Measurements from ENCODE around the gene CTSD.
"Not testable (repeated sequence)": the region's sequence is repeated elsewhere in the genome, so short reads cannot be mapped to it uniquely, and the experiment has no call there.

Gene CTSD

GRCh38 chr11:1773131-1773993, 9.6 kb upstream of the CTSD start:
- no peak for DNase-seq (ENCODE audit: low read depth)
- H3K4me3 ChIP-seq (ENCODE audit: control insufficient read depth, low read depth, low read length), result no peak overlapping the region
- no peak for TF ChIP-seq CTCF (conservative IDR thresholded peaks at IDR 0.05; ENCODE audit: control insufficient read depth, insufficient read depth, low read depth, low read length)

DNA sequence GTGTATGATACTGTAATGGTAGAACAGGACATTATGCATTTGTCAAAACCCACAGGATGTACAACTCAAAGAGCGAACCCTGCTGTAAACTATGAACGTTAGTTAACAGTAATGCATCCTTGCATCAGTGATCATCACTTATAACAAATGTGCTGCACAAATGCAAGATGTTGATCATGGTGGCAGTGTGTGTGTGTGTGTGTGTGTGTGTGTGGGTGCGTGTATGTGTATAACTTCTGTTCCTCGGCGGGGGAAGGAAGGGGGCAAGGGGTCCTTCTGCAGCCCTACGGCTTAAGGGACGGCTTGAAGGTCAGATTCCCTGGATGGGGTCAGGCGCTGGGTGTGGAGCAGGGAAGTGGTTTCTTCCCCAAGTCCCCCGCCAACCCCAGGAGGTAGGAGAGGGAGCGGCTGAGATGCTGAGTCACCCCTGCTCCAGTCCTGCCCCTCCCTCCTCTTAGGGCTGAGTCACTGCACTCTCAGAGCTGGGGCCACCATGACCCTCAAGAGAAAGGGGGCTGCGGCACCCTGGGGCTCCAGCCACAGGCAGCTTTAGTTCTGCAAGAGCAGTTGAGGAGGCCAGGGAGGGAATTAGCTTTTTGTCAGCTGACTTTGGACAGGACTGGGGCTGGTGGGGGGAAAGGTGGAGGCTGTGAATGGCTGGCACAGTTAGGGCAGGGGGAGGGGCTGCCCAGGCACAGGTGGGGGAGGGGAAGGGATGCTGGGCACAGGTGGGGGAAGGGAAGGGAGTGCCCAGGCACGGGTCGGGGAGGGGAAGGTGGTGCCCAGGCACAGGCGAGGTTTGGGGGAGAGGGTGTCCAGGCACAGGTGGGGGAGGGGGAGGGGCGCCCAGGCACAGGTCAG, 8.8 kb upstream of the CTSD start:
- DNase-seq (ENCODE audit: low read depth), result peak; percentile 93
- TF ChIP-seq CTCF (conservative IDR thresholded peaks at IDR 0.05; ENCODE audit: control insufficient read depth, insufficient read depth, low read depth, low read length), result no peak
- no peak overlapping the region for H3K4me3 ChIP-seq (ENCODE audit: control insufficient read depth, low read depth, low read length)

DNA sequence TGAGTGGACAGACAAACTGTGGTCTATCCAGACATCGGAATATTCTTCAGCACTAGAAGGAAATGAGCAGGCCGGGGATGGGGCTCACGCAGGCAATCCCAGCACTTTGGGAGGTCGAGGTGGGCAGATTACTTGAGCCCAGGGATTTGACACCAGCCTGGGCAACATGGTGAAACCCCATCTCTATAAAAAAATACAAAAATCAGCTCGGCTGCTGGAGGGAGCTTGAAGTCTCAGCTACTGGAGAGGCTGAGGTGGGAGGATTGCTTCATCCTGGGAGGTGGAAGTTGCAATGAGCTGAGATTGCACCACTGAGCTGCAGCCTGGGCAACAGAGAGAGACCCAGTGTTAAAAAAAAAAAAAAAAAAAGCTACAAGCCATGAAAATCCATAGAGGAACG, 8.0 kb upstream of the CTSD start:
- no peak for TF ChIP-seq CTCF (conservative IDR thresholded peaks at IDR 0.05; ENCODE audit: control insufficient read depth, insufficient read depth, low read depth, low read length)
- H3K4me3 ChIP-seq (ENCODE audit: control insufficient read depth, low read depth, low read length), result no peak overlapping the region
- DNase-seq (ENCODE audit: low read depth), result peak; percentile 78

GRCh38 chr11:1771273-1771672, 7.5 kb upstream of the CTSD start:
- DNase-seq (ENCODE audit: low read depth), result no peak
- no peak for TF ChIP-seq CTCF (conservative IDR thresholded peaks at IDR 0.05; ENCODE audit: control insufficient read depth, insufficient read depth, low read depth, low read length)
- no peak overlapping the region for H3K4me3 ChIP-seq (ENCODE audit: control insufficient read depth, low read depth, low read length)

GRCh38 chr11:1770528-1770927, 6.8 kb upstream of the CTSD start:
- no peak overlapping the region for H3K4me3 ChIP-seq (ENCODE audit: control insufficient read depth, low read depth, low read length)
- no peak for TF ChIP-seq CTCF (conservative IDR thresholded peaks at IDR 0.05; ENCODE audit: control insufficient read depth, insufficient read depth, low read depth, low read length)
- DNase-seq (ENCODE audit: low read depth), result no peak

- no peak for TF ChIP-seq CTCF (conservative IDR thresholded peaks at IDR 0.05; ENCODE audit: control insufficient read depth, insufficient read depth, low read depth, low read length)
- DNase-seq (ENCODE audit: low read depth), result no peak
- no peak overlapping the region for H3K4me3 ChIP-seq (ENCODE audit: control insufficient read depth, low read depth, low read length)
Observed at GRCh38 chr11:1770061-1770460, 6.3 kb upstream of the CTSD start.

DNA sequence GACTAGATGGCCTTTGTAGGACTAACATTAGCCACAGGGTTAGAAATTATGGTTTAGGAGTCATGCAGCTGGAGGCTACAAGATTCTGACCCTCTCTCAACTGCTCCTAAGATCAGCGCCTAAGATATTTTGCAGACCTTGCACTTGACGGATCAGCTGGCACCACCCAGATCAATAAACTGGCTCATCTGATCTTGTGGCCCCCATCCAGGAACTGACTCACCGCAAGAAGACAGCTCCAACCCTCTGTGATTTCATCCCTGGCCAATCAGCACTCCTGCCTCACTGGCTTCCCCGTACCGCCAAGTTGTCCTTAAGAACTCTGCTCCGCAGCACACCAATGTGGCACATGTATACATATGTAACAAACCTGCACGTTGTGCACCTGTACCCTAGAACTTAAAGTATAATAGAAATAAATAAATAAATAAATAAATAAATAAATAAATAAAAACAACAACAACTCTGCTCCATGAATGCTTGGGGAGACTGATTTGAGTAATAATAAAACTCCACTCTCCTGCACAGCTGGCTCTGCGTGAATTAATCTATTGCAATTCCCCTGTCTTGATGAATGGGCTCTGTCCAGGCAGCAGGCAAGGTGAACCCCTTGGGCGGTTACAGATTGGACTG, 5.7 kb upstream of the CTSD start:
- not testable (repeated sequence) for H3K4me3 ChIP-seq (ENCODE audit: control insufficient read depth, low read depth, low read length)
- DNase-seq (ENCODE audit: low read depth), result peak; percentile 79

Measured in fibroblast of mammary gland (primary cell).